Measurements from ENCODE around the gene TENT5C. TPM values are rescaled to one million over a fixed set of nuclear protein-coding genes. Genes with fewer than 3 reads are reported as not detected.

The TENT5C gene
- total RNA-seq, 1 donor from 2014 or later: 42.5 TPM

GRCh38 chr1:117613969-117614729 is 8.3 kb downstream of the TENT5C start:
- DNase-seq: no peak

GRCh38 chr1:117615474-117615873 is 9.6 kb downstream of the TENT5C start:
- no peak for DNase-seq

GRCh38 chr1:117616356-117616755 is 10.5 kb downstream of the TENT5C start:
- no peak for DNase-seq

- no peak for DNase-seq
These were observed 11.1 kb downstream of the TENT5C start for GRCh38 chr1:117616967-117617366.

GRCh38 chr1:117618450-117619122 is 12.7 kb downstream of the TENT5C start:
- no peak for DNase-seq

- no peak for DNase-seq
These were observed 14.6 kb downstream of the TENT5C start for GRCh38 chr1:117620440-117620839.

GRCh38 chr1:117621316-117621715 is 15.5 kb downstream of the TENT5C start:
- DNase-seq: no peak

- DNase-seq: no peak
These were observed 16.9 kb downstream of the TENT5C start for GRCh38 chr1:117622726-117623125.

- no peak for DNase-seq
These were observed 17.3 kb downstream of the TENT5C start for GRCh38 chr1:117623141-117623540.

GRCh38 chr1:117623698-117624097 is 17.9 kb downstream of the TENT5C start:
- no peak for DNase-seq

GRCh38 chr1:117627546-117628130 is 21.8 kb downstream of the TENT5C start:
- DNase-seq: no peak

GRCh38 chr1:117628343-117628742 is 22.5 kb downstream of the TENT5C start:
- no peak for DNase-seq

GRCh38 chr1:117629625-117630422 is 24.0 kb downstream of the TENT5C start:
- no peak for DNase-seq

GRCh38 chr1:117630423-117630998 is 24.7 kb downstream of the TENT5C start:
- no peak for DNase-seq

GRCh38 chr1:117631359-117632160 is 25.7 kb downstream of the TENT5C start:
- no peak for DNase-seq

GRCh38 chr1:117632269-117633067 is 26.6 kb downstream of the TENT5C start:
- DNase-seq: no peak

- no peak for DNase-seq
These were observed 27.2 kb downstream of the TENT5C start for GRCh38 chr1:117633068-117633345.

- DNase-seq: no peak
These were observed 27.6 kb downstream of the TENT5C start for GRCh38 chr1:117633423-117633822.

GRCh38 chr1:117633936-117634335 is 28.1 kb downstream of the TENT5C start:
- DNase-seq: no peak

- DNase-seq: no peak
These were observed 28.8 kb downstream of the TENT5C start for GRCh38 chr1:117634631-117635030.

GRCh38 chr1:117635805-117636204 is 30.0 kb downstream of the TENT5C start:
- no peak for DNase-seq

Data from skin of body (tissue), 2 donors.